GM19372 (cell line): ENCODE results near the gene CYP4A22.
"Not testable (repeated sequence)": the region's sequence is repeated elsewhere in the genome, so short reads cannot be mapped to it uniquely, and the experiment has no call there.

Experiments used
- ATAC-seq: cut with Tn5 transposase; IDR thresholded peaks from one replicate; pipeline ENCODE4 v1.9.1; 2021; ENCODE audit warnings: mild to moderate bottlenecking, low read depth, moderate library complexity; ENCODE audit not compliant: unreplicated experiment

Gene CYP4A22, protein sequence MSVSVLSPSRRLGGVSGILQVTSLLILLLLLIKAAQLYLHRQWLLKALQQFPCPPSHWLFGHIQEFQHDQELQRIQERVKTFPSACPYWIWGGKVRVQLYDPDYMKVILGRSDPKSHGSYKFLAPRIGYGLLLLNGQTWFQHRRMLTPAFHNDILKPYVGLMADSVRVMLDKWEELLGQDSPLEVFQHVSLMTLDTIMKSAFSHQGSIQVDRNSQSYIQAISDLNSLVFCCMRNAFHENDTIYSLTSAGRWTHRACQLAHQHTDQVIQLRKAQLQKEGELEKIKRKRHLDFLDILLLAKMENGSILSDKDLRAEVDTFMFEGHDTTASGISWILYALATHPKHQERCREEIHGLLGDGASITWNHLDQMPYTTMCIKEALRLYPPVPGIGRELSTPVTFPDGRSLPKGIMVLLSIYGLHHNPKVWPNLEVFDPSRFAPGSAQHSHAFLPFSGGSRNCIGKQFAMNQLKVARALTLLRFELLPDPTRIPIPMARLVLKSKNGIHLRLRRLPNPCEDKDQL

GRCh38 chr1:47137198-47137597, at the start of gene CYP4A22:
Gene CYP4A22, plus strand, starts transcription at chr1:47137441. Its CDS starts 45 bp downstream, at chr1:47137486.
- no peak for ATAC-seq

DNA sequence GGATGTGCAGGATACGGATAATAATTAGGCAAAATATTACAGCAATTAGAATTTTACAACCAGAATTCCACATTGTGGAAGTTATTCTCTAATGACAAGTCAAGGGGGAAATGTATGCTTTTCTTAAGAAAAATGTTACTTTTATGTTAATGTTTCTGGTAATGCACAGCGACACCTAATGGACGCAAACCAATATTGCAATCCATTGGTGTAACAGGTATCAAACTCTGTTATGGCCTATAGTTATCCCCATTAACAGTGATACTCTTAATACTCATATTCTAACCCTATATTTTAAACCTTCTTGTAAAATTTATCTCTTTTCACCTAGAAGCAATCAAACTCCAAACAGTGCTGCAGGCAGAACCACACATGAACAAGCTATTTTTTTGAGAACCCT, 47.9 kb upstream of the CYP4A22 start:
- ATAC-seq, result not testable (repeated sequence)

DNA sequence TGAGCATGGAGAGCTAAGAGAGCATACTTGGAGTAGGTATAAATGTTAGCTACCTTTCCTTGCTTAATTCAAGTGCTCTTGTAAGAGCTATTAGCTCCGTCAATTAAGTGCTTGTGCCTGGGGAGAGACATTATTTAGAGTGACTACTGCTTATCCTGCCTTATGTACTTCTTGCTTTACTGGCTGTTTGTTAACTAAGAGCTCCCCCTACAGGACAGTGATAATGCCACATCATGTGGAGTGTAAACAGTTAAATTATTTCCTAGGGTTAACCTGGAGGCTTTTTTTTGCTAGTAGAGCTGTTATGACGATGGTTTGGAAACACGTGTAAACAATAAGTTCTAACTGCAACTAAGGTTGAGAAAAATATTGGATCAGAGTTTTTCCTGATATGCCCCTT, 45.8 kb upstream of the CYP4A22 start:
- ATAC-seq, result not testable (repeated sequence)

DNA sequence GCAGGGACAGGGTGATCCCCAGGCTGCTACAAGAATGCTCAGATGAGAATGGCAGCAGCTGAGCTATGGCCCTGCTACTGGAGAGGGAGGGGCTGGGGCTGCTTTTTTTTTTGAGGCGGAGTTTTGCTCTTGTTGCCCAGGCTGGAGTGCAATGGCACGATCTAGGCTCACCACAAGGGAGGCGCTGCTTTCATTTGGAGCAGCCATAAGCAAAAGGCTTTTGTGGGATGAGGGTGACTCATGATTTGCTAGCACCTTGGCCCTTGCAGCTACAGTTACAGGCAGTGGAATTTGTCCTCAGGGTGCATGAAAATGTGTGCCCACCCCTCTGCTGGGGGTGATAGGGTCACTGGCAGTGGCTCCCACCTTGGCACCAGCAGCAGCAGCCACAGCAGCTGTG, 32.4 kb upstream of the CYP4A22 start:
- no peak for ATAC-seq

- ATAC-seq, result no peak
Observed at GRCh38 chr1:47106792-47107191, 30.4 kb upstream of the CYP4A22 start.

DNA sequence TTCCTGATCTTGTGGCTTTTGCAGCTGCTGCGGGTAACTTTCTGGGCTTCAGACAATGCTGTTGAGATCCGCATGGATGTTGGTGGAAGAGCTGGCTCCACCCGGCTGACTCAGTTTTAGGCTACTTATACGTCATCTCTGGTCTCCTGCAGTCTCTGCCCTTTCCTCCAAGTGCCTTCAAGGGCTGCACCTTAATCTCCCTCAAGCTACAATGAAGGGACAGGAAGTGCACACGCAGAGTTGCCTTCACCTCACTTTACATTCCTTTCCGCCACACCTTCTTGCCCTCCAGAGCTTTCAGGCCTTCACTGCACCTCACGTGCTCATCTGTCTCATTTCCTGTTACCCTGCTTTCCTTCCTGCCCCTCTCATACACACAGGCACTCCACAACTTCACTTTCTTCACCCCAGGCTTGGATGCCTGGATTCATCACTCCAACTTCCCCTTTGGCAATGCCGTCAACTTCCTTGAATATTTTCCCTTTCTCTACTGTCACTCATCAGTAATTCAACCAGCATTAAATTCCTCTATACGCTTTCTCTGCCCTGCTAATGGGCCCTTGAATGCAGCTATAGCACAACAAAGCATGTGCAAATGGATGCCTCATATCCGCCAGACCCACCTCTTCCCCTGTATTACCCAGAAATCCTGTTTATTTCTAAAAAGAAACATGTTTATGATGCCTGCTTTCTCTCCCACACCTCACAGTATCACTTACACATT, 29.2 kb upstream of the CYP4A22 start:
- not testable (repeated sequence) for ATAC-seq

GRCh38 chr1:47109482-47109881, 27.8 kb upstream of the CYP4A22 start:
- ATAC-seq, result not testable (repeated sequence)

DNA sequence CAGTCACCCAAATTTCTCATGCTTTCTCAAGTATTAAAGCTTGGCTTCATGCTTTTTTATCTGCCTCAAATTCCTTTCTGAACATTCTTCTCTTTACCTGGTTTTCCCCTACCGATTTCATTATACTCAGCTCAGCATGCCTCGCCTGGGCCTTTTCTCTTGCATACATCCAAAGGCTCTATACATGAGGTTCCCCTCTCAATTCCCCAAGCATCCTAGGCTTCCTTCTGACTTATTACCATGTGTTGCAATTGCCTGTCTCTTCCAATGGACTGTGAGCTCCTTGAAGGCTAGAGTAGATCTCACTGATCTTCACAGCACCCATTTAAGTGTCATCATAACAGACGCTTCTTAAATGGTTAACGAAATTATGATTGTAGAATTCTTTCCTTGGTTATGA, 24.1 kb upstream of the CYP4A22 start:
- ATAC-seq, result no peak

DNA sequence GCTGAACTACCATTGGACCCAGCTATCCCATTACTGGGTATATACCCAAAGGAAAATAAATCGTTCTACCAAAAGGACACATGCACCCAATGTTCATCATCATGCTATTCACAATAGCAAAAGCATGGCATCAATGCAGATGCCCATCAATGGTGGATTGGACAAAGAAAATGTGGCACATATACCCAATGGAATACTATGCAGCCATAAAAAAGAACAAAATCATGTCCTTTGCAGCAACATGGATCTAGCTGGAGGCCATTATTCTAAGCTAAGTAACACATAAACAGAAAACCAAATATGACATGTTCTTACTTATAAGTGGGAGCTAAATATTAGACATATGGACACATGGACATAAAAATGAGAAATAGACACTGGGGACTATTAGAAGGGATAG, 16.2 kb upstream of the CYP4A22 start:
- not testable (repeated sequence) for ATAC-seq

- ATAC-seq, result not testable (repeated sequence)
Observed at GRCh38 chr1:47124834-47125233, 12.4 kb upstream of the CYP4A22 start.

DNA sequence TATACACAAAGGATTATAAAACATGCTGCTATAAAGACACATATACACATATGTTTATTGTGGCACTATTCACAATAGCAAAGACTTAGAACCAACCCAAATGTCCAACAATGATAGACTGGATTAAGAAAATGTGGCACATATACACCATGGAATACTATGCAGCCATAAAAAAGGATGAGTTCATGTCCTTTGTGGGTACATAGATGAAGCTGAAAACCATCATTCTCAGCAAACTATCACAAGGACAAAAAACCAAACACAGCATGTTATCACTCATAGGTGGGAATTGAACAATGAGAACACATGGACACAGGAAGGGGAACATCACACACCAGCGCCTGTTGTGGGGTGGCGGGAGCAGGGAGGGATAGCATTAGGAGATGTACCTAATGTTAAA, 10.2 kb upstream of the CYP4A22 start:
- not testable (repeated sequence) for ATAC-seq

DNA sequence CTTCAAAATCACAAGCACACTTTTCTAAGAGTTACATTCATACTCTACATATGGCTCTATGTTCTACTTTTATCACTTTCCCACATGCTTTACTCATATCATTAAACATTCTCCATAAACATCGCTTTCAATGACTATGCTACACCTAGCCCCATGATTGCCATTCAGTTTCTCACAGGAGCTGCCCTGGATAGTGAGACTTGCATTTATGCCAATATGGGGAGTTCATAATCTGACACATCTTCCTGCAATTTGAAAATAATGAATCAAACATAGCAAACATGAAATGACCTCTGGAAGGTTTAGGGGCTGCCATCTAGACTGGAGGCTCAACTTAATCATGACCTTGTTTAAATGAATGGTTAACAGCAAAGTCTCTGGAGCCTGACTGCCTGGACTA, 9.0 kb upstream of the CYP4A22 start:
- no peak for ATAC-seq

GRCh38 chr1:47128854-47129253, 8.4 kb upstream of the CYP4A22 start:
- not testable (repeated sequence) for ATAC-seq

DNA sequence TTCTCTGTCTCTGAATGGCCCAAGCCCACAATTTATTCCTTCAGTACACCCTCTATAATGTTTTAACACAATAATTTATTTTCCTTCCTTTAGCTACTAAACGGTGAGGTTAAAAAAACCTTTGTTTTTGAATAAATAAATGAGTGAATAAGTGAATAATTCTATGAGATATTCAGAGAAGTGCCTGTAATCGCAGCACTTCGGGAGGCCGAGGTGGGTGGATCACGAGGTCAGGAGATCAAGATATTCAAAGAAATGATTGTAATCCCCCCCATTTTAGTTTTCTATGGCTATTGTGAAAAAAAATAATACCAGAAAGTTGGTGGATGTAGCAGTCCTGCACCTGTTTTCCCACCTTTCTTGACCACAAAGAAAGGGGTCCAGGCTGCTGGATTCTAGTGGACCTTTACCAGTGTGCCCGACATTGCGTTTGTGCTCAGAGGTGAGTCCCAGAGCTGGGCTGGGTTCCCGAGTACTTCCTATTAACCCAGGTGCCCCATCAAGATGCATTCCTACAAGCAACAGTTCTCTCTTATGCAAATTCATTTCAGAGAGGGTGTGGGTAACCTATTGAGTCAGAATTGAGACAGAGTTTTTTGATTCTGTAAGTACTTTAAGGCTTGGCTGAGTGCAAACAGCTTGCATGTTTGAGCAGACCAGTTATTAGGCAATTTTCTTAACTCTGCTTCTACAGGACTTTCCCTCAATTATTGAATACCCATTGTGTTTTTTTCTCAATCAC, 7.6 kb upstream of the CYP4A22 start:
- ATAC-seq, result not testable (repeated sequence)

DNA sequence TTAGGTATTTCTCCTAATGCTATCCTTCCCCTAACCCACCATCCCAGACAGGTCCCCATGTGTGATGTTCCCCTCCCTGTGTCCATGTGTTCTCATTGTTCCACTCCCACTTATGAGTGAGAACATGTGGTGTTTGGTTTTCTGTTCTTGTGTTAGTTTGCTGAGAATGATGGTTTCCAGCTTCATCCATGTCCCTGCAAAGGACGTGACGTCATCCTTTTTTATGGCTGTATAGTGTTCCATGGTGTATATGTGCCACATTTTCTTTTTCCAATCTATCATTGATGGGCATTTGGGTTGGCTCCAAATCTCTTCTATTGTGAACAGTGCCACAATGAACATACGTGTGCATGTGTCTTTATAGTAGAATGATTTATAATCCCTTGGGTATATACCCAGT, 4.6 kb upstream of the CYP4A22 start:
- not testable (repeated sequence) for ATAC-seq

DNA sequence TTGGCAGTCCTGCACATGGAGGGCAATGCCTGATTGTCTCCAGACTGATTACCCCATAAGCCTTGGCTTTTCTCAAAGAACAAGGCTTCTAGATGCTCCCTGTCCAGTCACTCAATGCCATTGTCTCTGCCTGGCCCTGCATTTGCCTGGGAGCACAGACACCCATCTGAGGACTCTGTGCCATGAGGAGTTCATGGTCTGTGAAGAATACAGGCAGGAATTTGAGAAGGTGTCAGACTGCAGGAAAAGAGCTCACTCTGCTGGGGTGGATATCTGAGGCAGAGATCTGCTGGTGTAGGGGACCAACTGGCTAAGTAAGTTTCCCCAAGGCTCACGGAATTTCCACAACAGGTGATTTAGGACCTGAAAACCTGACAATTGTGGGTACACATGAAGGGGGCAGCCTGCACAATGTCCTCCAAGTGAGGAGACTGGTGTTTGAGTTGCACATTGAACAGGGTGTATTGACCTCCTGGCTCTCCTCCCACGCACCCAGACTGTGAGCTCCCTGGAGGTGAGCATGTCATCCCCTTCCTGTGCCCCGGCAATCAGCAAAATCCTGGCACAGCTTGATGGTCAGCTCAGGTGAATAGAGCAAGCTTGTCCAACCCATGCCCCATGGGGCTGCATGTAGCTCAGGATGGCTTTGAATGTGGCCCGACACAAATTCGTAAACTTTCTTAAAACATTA, 829 bp downstream of the CYP4A22 start:
- no peak for ATAC-seq

- not testable (repeated sequence) for ATAC-seq
Observed at GRCh38 chr1:47140358-47140757, 3.1 kb downstream of the CYP4A22 start.

DNA sequence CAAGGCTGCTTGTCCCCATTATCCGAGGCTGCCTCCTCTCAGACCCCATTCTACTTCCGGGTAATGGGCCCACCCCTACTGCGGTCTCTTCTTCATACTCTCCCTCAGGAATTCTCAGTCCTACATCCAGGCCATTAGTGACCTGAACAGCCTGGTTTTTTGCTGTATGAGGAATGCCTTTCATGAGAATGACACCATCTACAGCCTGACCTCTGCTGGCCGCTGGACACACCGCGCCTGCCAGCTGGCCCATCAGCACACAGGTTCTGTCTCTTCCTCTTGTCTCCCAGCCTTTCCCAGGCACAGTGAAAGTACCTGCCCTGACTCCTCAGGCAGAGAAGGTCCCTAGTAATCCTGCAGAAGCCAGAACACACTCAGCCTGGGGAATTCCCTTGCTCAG, 6.4 kb downstream of the CYP4A22 start:
- ATAC-seq, result not testable (repeated sequence)

GRCh38 chr1:47146495-47146894, 9.3 kb downstream of the CYP4A22 start:
- ATAC-seq, result not testable (repeated sequence)
